ENCODE data around the gene TACR2.

Gene TACR2

GRCh38 chr10:69379800-69380199 lies 36.9 kb downstream of the TACR2 start:
- H4K20me1 ChIP-seq (ENCODE audit: insufficient read depth, low read length), result no peaks in the 10 kb centered on the region
- TF ChIP-seq CTCF (IDR thresholded peaks at IDR 0.05; ENCODE audit: low read depth, low read length), result no peak
- TF ChIP-seq EZH2phosphoT487 (IDR thresholded peaks at IDR 0.05; ENCODE audit: low read depth), result no peak

GRCh38 chr10:69377933-69378332 lies 38.8 kb downstream of the TACR2 start:
- H3K4me2 ChIP-seq (ENCODE audit: low read length), result no peak overlapping the region

More at GRCh38 chr10:69379800-69380199, 36.9 kb downstream of the TACR2 start:
- Histone ChIP-seq H3K9ac (ENCODE audit: low read length) (no peak overlapping the region), H2AFZ (ENCODE audit: low read depth, low read length) (no peak overlapping the region), H3K4me3 (ENCODE audit: low read length) (no peak overlapping the region), H3K27ac (ENCODE audit: low read length) (no peak overlapping the region), H3K36me3 (replicated peaks; ENCODE audit: low read depth, low read length) (peaks cover 9% of the 10 kb centered on the region), H3K9me3 (ENCODE audit: insufficient read depth, low read length) (no peaks in the 10 kb centered on the region), H3K4me1 (ENCODE audit: low read length) (peaks cover 8% of the 10 kb centered on the region), H3K4me2 (ENCODE audit: low read length) (no peak overlapping the region), H3K79me2 (ENCODE audit: low read length) (no peaks in the 10 kb centered on the region), H3K27me3 (ENCODE audit: low read depth, low read length) (no peaks in the 10 kb centered on the region)

GRCh38 chr10:69377191-69377590 lies 39.5 kb downstream of the TACR2 start:
- Histone ChIP-seq H3K79me2 (ENCODE audit: low read length) (no peaks in the 10 kb centered on the region), H3K9ac (ENCODE audit: low read length) (no peak overlapping the region), H3K4me2 (ENCODE audit: low read length) (no peak overlapping the region), H4K20me1 (ENCODE audit: insufficient read depth, low read length) (no peaks in the 10 kb centered on the region), H3K4me1 (ENCODE audit: low read length) (peaks cover 8% of the 10 kb centered on the region), H3K4me3 (ENCODE audit: low read length) (no peak overlapping the region), H3K9me3 (ENCODE audit: insufficient read depth, low read length) (no peaks in the 10 kb centered on the region), H3K36me3 (replicated peaks; ENCODE audit: low read depth, low read length) (peaks cover 9% of the 10 kb centered on the region), H2AFZ (ENCODE audit: low read depth, low read length) (no peak overlapping the region), H3K27me3 (ENCODE audit: low read depth, low read length) (no peaks in the 10 kb centered on the region), H3K27ac (ENCODE audit: low read length) (no peak overlapping the region)
- TF ChIP-seq EZH2phosphoT487 (IDR thresholded peaks at IDR 0.05; ENCODE audit: low read depth), result no peak
- no peak for TF ChIP-seq CTCF (IDR thresholded peaks at IDR 0.05; ENCODE audit: low read depth, low read length)

More at GRCh38 chr10:69377933-69378332, 38.8 kb downstream of the TACR2 start:
- TF ChIP-seq EZH2phosphoT487 (IDR thresholded peaks at IDR 0.05; ENCODE audit: low read depth) (no peak), CTCF (IDR thresholded peaks at IDR 0.05; ENCODE audit: low read depth, low read length) (no peak)
- peaks cover 9% of the 10 kb centered on the region for H3K36me3 ChIP-seq (replicated peaks; ENCODE audit: low read depth, low read length)
- H3K9ac ChIP-seq (ENCODE audit: low read length), result no peak overlapping the region
- no peaks in the 10 kb centered on the region for H3K9me3 ChIP-seq (ENCODE audit: insufficient read depth, low read length)
- no peak overlapping the region for H2AFZ ChIP-seq (ENCODE audit: low read depth, low read length)
- no peaks in the 10 kb centered on the region for H3K79me2 ChIP-seq (ENCODE audit: low read length)
- peaks cover 8% of the 10 kb centered on the region for H3K4me1 ChIP-seq (ENCODE audit: low read length)
- H3K4me3 ChIP-seq (ENCODE audit: low read length), result no peak overlapping the region
- no peak overlapping the region for H3K27ac ChIP-seq (ENCODE audit: low read length)
- H3K27me3 ChIP-seq (ENCODE audit: low read depth, low read length), result no peaks in the 10 kb centered on the region
- H4K20me1 ChIP-seq (ENCODE audit: insufficient read depth, low read length), result no peaks in the 10 kb centered on the region

- Histone ChIP-seq H3K9me3 (ENCODE audit: insufficient read depth, low read length) (no peaks in the 10 kb centered on the region), H2AFZ (ENCODE audit: low read depth, low read length) (no peak overlapping the region), H3K9ac (ENCODE audit: low read length) (no peak overlapping the region), H3K4me2 (ENCODE audit: low read length) (no peak overlapping the region), H3K36me3 (replicated peaks; ENCODE audit: low read depth, low read length) (peaks cover 9% of the 10 kb centered on the region), H3K27me3 (ENCODE audit: low read depth, low read length) (no peaks in the 10 kb centered on the region), H4K20me1 (ENCODE audit: insufficient read depth, low read length) (no peaks in the 10 kb centered on the region), H3K4me3 (ENCODE audit: low read length) (no peak overlapping the region), H3K79me2 (ENCODE audit: low read length) (no peaks in the 10 kb centered on the region), H3K27ac (ENCODE audit: low read length) (no peak overlapping the region), H3K4me1 (ENCODE audit: low read length) (peaks cover 8% of the 10 kb centered on the region)
- TF ChIP-seq CTCF (IDR thresholded peaks at IDR 0.05; ENCODE audit: low read depth, low read length) (no peak), EZH2phosphoT487 (IDR thresholded peaks at IDR 0.05; ENCODE audit: low read depth) (no peak)
Measured at GRCh38 chr10:69376662-69377061, 40.1 kb downstream of the TACR2 start.
